ENCODE data around the gene MTARC1. TPM values are rescaled to one million over a fixed set of nuclear protein-coding genes. Genes with fewer than 3 reads are reported as not detected.

The MTARC1 gene
- total RNA-seq, 2 donors from 2014 or later: 6.7 to 9.2 TPM

- intact Hi-C loops (cut with DNase I): no loop called here
- DNase-seq (ENCODE audit: low spot score): no peak
These were observed 11.6 kb downstream of the MTARC1 start for GRCh38 chr1:220798338-220798737.

- no peak for DNase-seq (ENCODE audit: low spot score)
- intact Hi-C loops (cut with DNase I): no loop called here
These were observed 13.5 kb downstream of the MTARC1 start for GRCh38 chr1:220800262-220800661.

- intact Hi-C loops (cut with DNase I): no loop called here
- DNase-seq (ENCODE audit: low spot score): no peak
These were observed 16.9 kb downstream of the MTARC1 start for GRCh38 chr1:220803401-220804201.

GRCh38 chr1:220804202-220804586 is 17.5 kb downstream of the MTARC1 start:
- intact Hi-C loops (cut with DNase I): no loop called here

GRCh38 chr1:220806408-220806807 is 19.7 kb downstream of the MTARC1 start:
- intact Hi-C loops (cut with DNase I): no loop called here
- no peak for DNase-seq (ENCODE audit: low spot score)

More at GRCh38 chr1:220804202-220804586, 17.5 kb downstream of the MTARC1 start:
- no peak for DNase-seq (ENCODE audit: low spot score)

GRCh38 chr1:220807726-220808125 is 21.0 kb downstream of the MTARC1 start:
- intact Hi-C loops (cut with DNase I): no loop called here
- no peak for DNase-seq (ENCODE audit: low spot score)

- no peak for DNase-seq (ENCODE audit: low spot score)
- intact Hi-C loops (cut with DNase I): no loop called here
These were observed 21.9 kb downstream of the MTARC1 start for GRCh38 chr1:220808345-220809186.

GRCh38 chr1:220809187-220809550 is 22.5 kb downstream of the MTARC1 start:
- no peak for DNase-seq (ENCODE audit: low spot score)
- intact Hi-C loops (cut with DNase I): no loop called here

GRCh38 chr1:220809704-220810103 is 23.0 kb downstream of the MTARC1 start:
- intact Hi-C loops (cut with DNase I): no loop called here
- DNase-seq (ENCODE audit: low spot score): no peak

GRCh38 chr1:220810179-220810653 is 23.5 kb downstream of the MTARC1 start:
- intact Hi-C loops (cut with DNase I): no loop called here
- DNase-seq (ENCODE audit: low spot score): peak; percentile 95

- DNase-seq (ENCODE audit: low spot score): no peak
- intact Hi-C loops (cut with DNase I): no loop called here
These were observed 24.2 kb downstream of the MTARC1 start for GRCh38 chr1:220810963-220811362.

- no peak for DNase-seq (ENCODE audit: low spot score)
- intact Hi-C loops (cut with DNase I): no loop called here
These were observed 25.0 kb downstream of the MTARC1 start for GRCh38 chr1:220811695-220812094.

- intact Hi-C loops (cut with DNase I): no loop called here
- no peak for DNase-seq (ENCODE audit: low spot score)
These were observed 25.6 kb downstream of the MTARC1 start for GRCh38 chr1:220812308-220812707.

GRCh38 chr1:220813013-220813412 is 26.3 kb downstream of the MTARC1 start:
- intact Hi-C loops (cut with DNase I): no loop called here

GRCh38 chr1:220815409-220815808 is 28.7 kb downstream of the MTARC1 start:
- DNase-seq (ENCODE audit: low spot score): no peak
- intact Hi-C loops (cut with DNase I): no loop called here

More at GRCh38 chr1:220813013-220813412, 26.3 kb downstream of the MTARC1 start:
- DNase-seq (ENCODE audit: low spot score): no peak

GRCh38 chr1:220817907-220818306 is 31.2 kb downstream of the MTARC1 start:
- no peak for DNase-seq (ENCODE audit: low spot score)
- intact Hi-C loops (cut with DNase I): no loop called here

- intact Hi-C loops (cut with DNase I): no loop called here
- peak; percentile 81 for DNase-seq (ENCODE audit: low spot score)
These were observed 31.9 kb downstream of the MTARC1 start for GRCh38 chr1:220818421-220819173.

- no peak for DNase-seq (ENCODE audit: low spot score)
- intact Hi-C loops (cut with DNase I): no loop called here
These were observed 32.8 kb downstream of the MTARC1 start for GRCh38 chr1:220819467-220820026.

Measured in posterior vena cava (tissue), 2 donors.